ENCODE measurements around the gene TF. TPM values are rescaled to one million over a fixed set of nuclear protein-coding genes. Genes with fewer than 3 reads are reported as not detected.

TF gene
- total and polyA plus RNA-seq, 7 donors, result 0.10 to 6.6 (median 1.0) TPM

- Histone ChIP-seq H3K4me1 (no peaks in the 10 kb centered on the region), H3K36me3 (ENCODE audit: insufficient read depth in 1 of 2, low read depth in 1 of 2) (no peaks in the 10 kb centered on the region), H3K4me3 (no peak overlapping the region), H3K27me3 (ENCODE audit: insufficient read depth in 3 of 3, low read length in 2 of 3) (no peaks in the 10 kb centered on the region), H3K9me3 (no peaks in the 10 kb centered on the region), H3K27ac (no peak overlapping the region)
- no peak for ATAC-seq
- no peak for TF ChIP-seq CTCF (IDR thresholded peaks at IDR 0.05)
- DNase-seq, result no peak
- intact Hi-C loops (cut with DNase I), result no loop called here
Observed at GRCh38 chr3:133765256-133765655, 19.1 kb downstream of the TF start.

- 55 to 89% (median 78%) methylated on average over 1 of the region's 1 CpG for WGBS, 3 donors
- H3K9me3 ChIP-seq, result no peaks in the 10 kb centered on the region
- no peak overlapping the region for H3K27ac ChIP-seq
- H3K4me1 ChIP-seq, result no peaks in the 10 kb centered on the region
- no peak for TF ChIP-seq CTCF (IDR thresholded peaks at IDR 0.05)
- no peak for ATAC-seq
- no peak for DNase-seq
- intact Hi-C loops (cut with DNase I), result no loop called here
- no peaks in the 10 kb centered on the region for H3K36me3 ChIP-seq (ENCODE audit: insufficient read depth in 1 of 2, low read depth in 1 of 2)
- H3K27me3 ChIP-seq (ENCODE audit: insufficient read depth in 3 of 3, low read length in 2 of 3), result no peaks in the 10 kb centered on the region
- no peak overlapping the region for H3K4me3 ChIP-seq
Observed at GRCh38 chr3:133767607-133768006, 21.4 kb downstream of the TF start.

GRCh38 chr3:133769536-133769935, 23.3 kb downstream of the TF start:
- Histone ChIP-seq H3K4me3 (no peak overlapping the region), H3K4me1 (no peaks in the 10 kb centered on the region), H3K36me3 (ENCODE audit: insufficient read depth in 1 of 2, low read depth in 1 of 2) (no peaks in the 10 kb centered on the region), H3K27me3 (ENCODE audit: insufficient read depth in 3 of 3, low read length in 2 of 3) (no peaks in the 10 kb centered on the region), H3K27ac (no peak overlapping the region), H3K9me3 (no peaks in the 10 kb centered on the region)
- WGBS, 3 donors, result 93 to 95% (median 93%) methylated on average over 3 of the region's 3 CpGs
- no peak for ATAC-seq
- intact Hi-C loops (cut with DNase I), result no loop called here
- TF ChIP-seq CTCF (IDR thresholded peaks at IDR 0.05), result no peak
- no peak for DNase-seq

GRCh38 chr3:133773732-133774131, 27.5 kb downstream of the TF start:
- intact Hi-C loops (cut with DNase I), result no loop called here
- DNase-seq (no peak), ATAC-seq (no peak)
- H3K9me3 ChIP-seq, result no peaks in the 10 kb centered on the region
- H3K27me3 ChIP-seq (ENCODE audit: insufficient read depth in 3 of 3, low read length in 2 of 3), result no peaks in the 10 kb centered on the region
- no peak for TF ChIP-seq CTCF (IDR thresholded peaks at IDR 0.05)
- H3K36me3 ChIP-seq (ENCODE audit: insufficient read depth in 1 of 2, low read depth in 1 of 2), result no peaks in the 10 kb centered on the region
- no peak overlapping the region for H3K4me3 ChIP-seq
- H3K4me1 ChIP-seq, result no peaks in the 10 kb centered on the region
- 83 to 91% (median 88%) methylated on average over 3 of the region's 3 CpGs for WGBS, 3 donors
- H3K27ac ChIP-seq, result no peak overlapping the region

- ATAC-seq (no peak), DNase-seq (no peak)
- WGBS, 3 donors, result 95 to 98% (median 96%) methylated on average over 9 of the region's 9 CpGs
- Histone ChIP-seq H3K4me3 (no peak overlapping the region), H3K27ac (no peak overlapping the region), H3K4me1 (no peaks in the 10 kb centered on the region), H3K27me3 (ENCODE audit: insufficient read depth in 3 of 3, low read length in 2 of 3) (no peaks in the 10 kb centered on the region), H3K36me3 (ENCODE audit: insufficient read depth in 1 of 2, low read depth in 1 of 2) (no peaks in the 10 kb centered on the region), H3K9me3 (no peaks in the 10 kb centered on the region)
- TF ChIP-seq CTCF (IDR thresholded peaks at IDR 0.05), result no peak
- intact Hi-C loops (cut with DNase I), result no loop called here
Observed at GRCh38 chr3:133775309-133775708, 29.1 kb downstream of the TF start.

All from psoas muscle (tissue), 8 donors.